Neural progenitor cell (in vitro differentiated cells): ENCODE data around the gene HOXA11.

Experiments used
- EZH2 ChIP-seq: fragments of 200-600 bp; sonication (generic); IDR thresholded peaks from 2 replicates; pipeline ENCODE4 v1.6.1; 2017; ENCODE audit warnings: antibody characterized with exemption, mild to moderate bottlenecking, moderate library complexity
- TF ChIP-seq, protein P1 (sequence below): fragments of 200-600 bp; sonication (generic); IDR thresholded peaks from 2 replicates; pipeline ENCODE4 v1.5.1; 2017; ENCODE audit warnings: antibody characterized with exemption, mild to moderate bottlenecking

DNA sequence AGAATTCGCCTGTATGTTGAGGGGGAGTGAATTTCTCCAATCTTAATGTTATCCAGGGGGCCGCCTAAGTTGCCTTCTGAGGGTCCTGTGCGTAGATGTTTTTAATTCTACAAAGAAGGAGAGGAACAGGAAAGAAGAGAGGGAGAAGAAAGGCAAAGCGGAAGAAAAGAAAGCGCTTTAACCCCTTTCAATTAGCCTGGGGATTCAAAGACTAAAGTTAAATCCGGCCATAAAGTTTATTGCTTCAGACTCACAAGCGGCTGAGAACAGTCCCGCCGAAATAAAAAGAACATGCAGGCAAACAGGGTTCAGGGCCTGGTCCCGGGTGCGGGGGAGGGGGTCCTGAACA, 46.1 kb downstream of the HOXA11 start:
- TF ChIP-seq, protein P1, sequence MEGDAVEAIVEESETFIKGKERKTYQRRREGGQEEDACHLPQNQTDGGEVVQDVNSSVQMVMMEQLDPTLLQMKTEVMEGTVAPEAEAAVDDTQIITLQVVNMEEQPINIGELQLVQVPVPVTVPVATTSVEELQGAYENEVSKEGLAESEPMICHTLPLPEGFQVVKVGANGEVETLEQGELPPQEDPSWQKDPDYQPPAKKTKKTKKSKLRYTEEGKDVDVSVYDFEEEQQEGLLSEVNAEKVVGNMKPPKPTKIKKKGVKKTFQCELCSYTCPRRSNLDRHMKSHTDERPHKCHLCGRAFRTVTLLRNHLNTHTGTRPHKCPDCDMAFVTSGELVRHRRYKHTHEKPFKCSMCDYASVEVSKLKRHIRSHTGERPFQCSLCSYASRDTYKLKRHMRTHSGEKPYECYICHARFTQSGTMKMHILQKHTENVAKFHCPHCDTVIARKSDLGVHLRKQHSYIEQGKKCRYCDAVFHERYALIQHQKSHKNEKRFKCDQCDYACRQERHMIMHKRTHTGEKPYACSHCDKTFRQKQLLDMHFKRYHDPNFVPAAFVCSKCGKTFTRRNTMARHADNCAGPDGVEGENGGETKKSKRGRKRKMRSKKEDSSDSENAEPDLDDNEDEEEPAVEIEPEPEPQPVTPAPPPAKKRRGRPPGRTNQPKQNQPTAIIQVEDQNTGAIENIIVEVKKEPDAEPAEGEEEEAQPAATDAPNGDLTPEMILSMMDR: no peak
- no peak for TF ChIP-seq EZH2
